ENCODE data around the gene WDFY4.

DNA sequence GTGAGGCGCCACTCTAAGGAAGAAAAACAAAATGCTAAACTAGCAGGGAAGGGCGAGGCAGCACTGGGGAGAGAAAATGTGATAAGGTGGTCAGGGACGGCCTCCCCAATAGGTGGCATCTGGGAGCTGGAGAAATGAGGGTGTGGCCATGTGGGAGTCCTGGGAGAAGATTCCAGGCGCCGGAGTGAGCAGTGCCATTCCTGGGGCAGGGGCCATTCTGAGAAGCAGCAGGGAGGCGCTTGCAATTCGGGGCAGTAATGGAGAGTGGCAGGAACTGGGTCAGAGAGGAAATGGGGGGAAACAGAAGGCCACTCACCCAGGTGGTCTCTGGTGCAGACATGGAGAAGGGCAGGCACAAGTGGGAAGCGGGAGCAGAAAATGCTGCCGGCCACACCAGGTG lies 316.7 kb downstream of the WDFY4 start:
- TF ChIP-seq ZNF707 (tag by site-specific recombination; IDR thresholded peaks at IDR 0.05) (no peak), ZNF791 (tag by site-specific recombination; IDR thresholded peaks at IDR 0.05) (no peak), ZNF555 (tag by site-specific recombination; conservative IDR thresholded peaks at IDR 0.05) (no peak), ZNF2 (tag by site-specific recombination; IDR thresholded peaks at IDR 0.05) (no peak), GLI2 (tag by site-specific recombination; IDR thresholded peaks at IDR 0.05; ENCODE audit: borderline replicate concordance, low read depth) (no peak), ZNF23 (tag by site-specific recombination; IDR thresholded peaks at IDR 0.05; ENCODE audit: borderline replicate concordance) (no peak)
- TF ChIP-seq, protein P1, sequence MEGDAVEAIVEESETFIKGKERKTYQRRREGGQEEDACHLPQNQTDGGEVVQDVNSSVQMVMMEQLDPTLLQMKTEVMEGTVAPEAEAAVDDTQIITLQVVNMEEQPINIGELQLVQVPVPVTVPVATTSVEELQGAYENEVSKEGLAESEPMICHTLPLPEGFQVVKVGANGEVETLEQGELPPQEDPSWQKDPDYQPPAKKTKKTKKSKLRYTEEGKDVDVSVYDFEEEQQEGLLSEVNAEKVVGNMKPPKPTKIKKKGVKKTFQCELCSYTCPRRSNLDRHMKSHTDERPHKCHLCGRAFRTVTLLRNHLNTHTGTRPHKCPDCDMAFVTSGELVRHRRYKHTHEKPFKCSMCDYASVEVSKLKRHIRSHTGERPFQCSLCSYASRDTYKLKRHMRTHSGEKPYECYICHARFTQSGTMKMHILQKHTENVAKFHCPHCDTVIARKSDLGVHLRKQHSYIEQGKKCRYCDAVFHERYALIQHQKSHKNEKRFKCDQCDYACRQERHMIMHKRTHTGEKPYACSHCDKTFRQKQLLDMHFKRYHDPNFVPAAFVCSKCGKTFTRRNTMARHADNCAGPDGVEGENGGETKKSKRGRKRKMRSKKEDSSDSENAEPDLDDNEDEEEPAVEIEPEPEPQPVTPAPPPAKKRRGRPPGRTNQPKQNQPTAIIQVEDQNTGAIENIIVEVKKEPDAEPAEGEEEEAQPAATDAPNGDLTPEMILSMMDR (tag by site-specific recombination; IDR thresholded peaks at IDR 0.05) = peak; percentile 33; the same call in 1 of the 2 replicates

All from HEK293 (cell line).